Colonic mucosa (tissue), 4 donors: Measurements from ENCODE around the gene ACSF3. TPM values are rescaled to one million over a fixed set of nuclear protein-coding genes. Genes with fewer than 3 reads are reported as not detected.

Experiments used
- DNase-seq: peaks from one replicate; pipeline ENCODE4 v3.0.0-alpha.2; 2020
- H3K27ac ChIP-seq: fragments of 200-600 bp; one replicate; pipeline ENCODE4 v1.8.0; 2021
- H3K27me3 ChIP-seq: fragments of 200-600 bp; one replicate; pipeline ENCODE4 v1.8.0; 2021
- H3K36me3 ChIP-seq: fragments of 200-600 bp; one replicate; pipeline ENCODE4 v1.8.0; 2021
- H3K4me1 ChIP-seq: fragments of 200-600 bp; one replicate; pipeline ENCODE4 v1.8.0; 2021; ENCODE audit warnings: mild to moderate bottlenecking
- H3K4me3 ChIP-seq: fragments of 200-600 bp; one replicate; pipeline ENCODE4 v1.8.0; 2021
- H3K9ac ChIP-seq, 2 donors: one replicate each; pipeline ENCODE4 v1.7.0; 2013; ENCODE audit warnings: control low read depth in 2 of 2, low read depth in 2 of 2, low read length in 2 of 2
- H3K9me3 ChIP-seq: fragments of 200-600 bp; one replicate; pipeline ENCODE4 v1.8.0; 2021
- intact Hi-C: fragments of 100-400 bp; cut with DNase I; formaldehyde crosslinking; loops from one replicate; pipeline ENCODE4 v1.14.1; 2022
- total RNA-seq, 2 donors: library from RNA; stranded (reverse); fragmentation: NEBNext Ultra II Directional in 1 of 2; extraction: Animal tissue kit (Norgen Biotek cat#: 25700) in 1 of 2; gene quantifications; one replicate each; pipeline ENCODE4 v1.2.1, GENCODE V29; 2021
- TF ChIP-seq, protein P1 (sequence below): fragments of 200-600 bp; IDR thresholded peaks from one replicate; pipeline ENCODE4 v1.8.0; 2022; ENCODE audit warnings: antibody characterized with exemption, mild to moderate bottlenecking
- donor health status: healthy.
- donor health status: DM: no; HTN: no; CAD: no.
- donor health status: DM: no; HTN: no; CAD: no.

Gene ACSF3
- total RNA-seq, 2 donors from 2014 or later: 60.2 TPM

DNA sequence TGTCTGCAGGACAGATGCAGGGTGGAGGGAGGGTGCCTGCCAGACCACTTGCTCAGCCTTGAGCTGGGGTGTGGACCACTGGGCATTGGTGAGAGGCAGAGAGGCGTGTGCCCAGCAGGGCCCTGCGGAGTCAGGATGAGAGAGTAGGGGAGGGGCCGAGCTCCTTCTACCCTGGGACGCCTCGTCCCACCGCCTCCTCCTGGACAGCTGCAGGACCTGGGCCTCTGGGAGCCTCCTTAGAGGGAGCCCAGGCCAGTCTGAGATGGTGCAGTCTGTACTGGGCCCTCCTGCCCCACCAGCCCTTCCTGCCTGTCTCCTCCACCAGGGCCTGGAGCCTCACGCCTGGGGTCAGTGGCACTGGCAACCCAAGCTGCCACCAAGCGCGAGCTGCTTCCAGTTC, 35.9 kb upstream of the ACSF3 start:
- Histone ChIP-seq H3K4me1 (no peaks in the 10 kb centered on the region), H3K27ac (no peak overlapping the region), H3K4me3 (no peak overlapping the region), H3K36me3 (no peaks in the 10 kb centered on the region), H3K9ac (no peak overlapping the region), H3K9me3 (no peaks in the 10 kb centered on the region), H3K27me3 (no peaks in the 10 kb centered on the region)
- DNase-seq: no peak
- TF ChIP-seq, protein P1, sequence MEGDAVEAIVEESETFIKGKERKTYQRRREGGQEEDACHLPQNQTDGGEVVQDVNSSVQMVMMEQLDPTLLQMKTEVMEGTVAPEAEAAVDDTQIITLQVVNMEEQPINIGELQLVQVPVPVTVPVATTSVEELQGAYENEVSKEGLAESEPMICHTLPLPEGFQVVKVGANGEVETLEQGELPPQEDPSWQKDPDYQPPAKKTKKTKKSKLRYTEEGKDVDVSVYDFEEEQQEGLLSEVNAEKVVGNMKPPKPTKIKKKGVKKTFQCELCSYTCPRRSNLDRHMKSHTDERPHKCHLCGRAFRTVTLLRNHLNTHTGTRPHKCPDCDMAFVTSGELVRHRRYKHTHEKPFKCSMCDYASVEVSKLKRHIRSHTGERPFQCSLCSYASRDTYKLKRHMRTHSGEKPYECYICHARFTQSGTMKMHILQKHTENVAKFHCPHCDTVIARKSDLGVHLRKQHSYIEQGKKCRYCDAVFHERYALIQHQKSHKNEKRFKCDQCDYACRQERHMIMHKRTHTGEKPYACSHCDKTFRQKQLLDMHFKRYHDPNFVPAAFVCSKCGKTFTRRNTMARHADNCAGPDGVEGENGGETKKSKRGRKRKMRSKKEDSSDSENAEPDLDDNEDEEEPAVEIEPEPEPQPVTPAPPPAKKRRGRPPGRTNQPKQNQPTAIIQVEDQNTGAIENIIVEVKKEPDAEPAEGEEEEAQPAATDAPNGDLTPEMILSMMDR: no peak
- intact Hi-C loops: loop anchor here (10.0 kb wide), 1 partner anchor 107 kb away; no protein-coding TSS in a partner anchor

DNA sequence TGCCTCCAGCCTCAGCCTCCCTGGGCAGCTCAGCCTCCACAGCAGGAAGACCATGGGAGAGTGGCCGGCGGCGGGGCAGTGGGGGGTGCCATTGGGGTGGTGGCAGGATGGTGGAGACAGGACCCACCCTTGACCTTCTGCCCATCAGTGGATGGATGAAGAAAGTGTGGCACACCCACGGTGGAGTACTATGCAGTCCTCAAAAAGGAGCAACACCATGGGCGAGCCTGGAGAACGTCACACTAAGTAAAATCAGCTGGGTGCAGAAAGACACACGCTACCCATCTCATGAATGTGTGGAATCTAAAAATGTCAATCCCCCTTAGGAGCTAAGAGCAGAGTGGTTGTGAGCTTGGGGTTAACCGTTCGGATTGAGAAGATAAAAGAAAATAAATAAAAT, 34.8 kb upstream of the ACSF3 start:
- no peak for DNase-seq
- Histone ChIP-seq H3K9ac (no peak overlapping the region), H3K27ac (no peak overlapping the region), H3K27me3 (no peaks in the 10 kb centered on the region), H3K4me3 (no peak overlapping the region), H3K36me3 (no peaks in the 10 kb centered on the region), H3K9me3 (no peaks in the 10 kb centered on the region), H3K4me1 (no peaks in the 10 kb centered on the region)
- TF ChIP-seq, protein P1: no peak
- intact Hi-C loops: loop anchor here (10.0 kb wide), 1 partner anchor 106 kb away; no protein-coding TSS in a partner anchor

DNA sequence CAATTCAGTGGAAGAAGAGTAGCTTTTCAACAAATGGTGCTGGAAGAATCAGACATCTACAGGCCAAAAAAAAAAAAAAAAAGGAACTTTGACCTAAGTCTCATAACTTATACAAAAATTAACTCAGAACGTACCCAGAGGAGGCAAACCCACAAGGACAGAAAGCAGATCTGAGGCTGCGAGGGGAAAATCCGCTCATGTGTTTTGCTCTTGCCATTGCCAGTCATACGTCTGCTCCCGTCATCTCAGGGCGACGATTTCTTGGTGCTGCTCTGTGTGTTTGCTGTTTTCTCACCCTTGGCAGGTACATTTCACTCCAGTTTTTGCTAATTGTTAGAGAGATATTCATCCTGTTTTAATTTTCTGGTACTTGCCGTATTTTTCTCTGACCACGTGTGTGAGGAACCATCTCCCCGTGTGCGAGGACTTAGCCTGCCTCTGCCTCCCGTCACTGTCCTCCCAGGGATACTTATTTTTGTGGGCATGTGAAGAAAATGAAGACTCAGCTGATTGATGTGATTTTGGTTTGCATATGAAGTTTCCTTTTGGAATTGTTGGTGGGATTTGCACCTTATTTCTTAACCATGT, 33.4 kb upstream of the ACSF3 start:
- no peak for DNase-seq
- no peaks in the 10 kb centered on the region for H3K36me3 ChIP-seq
- TF ChIP-seq, protein P1: no peak
- H3K9ac ChIP-seq: no peak overlapping the region
- no peak overlapping the region for H3K27ac ChIP-seq
- H3K9me3 ChIP-seq: no peaks in the 10 kb centered on the region
- H3K4me1 ChIP-seq: no peaks in the 10 kb centered on the region
- intact Hi-C loops: no loop called here
- no peaks in the 10 kb centered on the region for H3K27me3 ChIP-seq
- no peak overlapping the region for H3K4me3 ChIP-seq

DNA sequence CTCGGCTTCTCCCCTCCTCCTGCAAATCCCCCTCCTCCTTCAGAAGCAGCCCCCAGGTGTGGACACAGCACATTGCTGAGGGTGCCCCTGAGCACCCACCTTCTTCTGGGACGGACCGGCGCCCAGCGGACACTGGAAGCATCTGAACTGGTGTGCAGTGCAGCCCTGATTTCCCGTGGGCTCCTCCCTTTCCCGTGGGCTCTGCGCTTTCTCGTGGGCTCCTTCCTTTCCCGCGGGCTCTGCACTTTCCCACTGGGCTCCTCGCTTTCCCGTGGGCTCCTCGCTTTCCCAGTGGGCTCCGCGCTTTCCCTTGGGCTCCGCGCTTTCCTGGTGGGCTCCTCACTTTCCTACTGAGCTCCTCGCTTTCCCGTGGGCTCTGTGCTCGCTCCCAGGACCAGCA, 32.6 kb upstream of the ACSF3 start:
- DNase-seq: no peak
- Histone ChIP-seq H3K9ac (no peak overlapping the region), H3K27me3 (no peaks in the 10 kb centered on the region), H3K4me1 (no peaks in the 10 kb centered on the region), H3K36me3 (no peaks in the 10 kb centered on the region), H3K9me3 (no peaks in the 10 kb centered on the region), H3K4me3 (no peak overlapping the region), H3K27ac (no peak overlapping the region)
- TF ChIP-seq, protein P1: no peak
- intact Hi-C loops: no loop called here

DNA sequence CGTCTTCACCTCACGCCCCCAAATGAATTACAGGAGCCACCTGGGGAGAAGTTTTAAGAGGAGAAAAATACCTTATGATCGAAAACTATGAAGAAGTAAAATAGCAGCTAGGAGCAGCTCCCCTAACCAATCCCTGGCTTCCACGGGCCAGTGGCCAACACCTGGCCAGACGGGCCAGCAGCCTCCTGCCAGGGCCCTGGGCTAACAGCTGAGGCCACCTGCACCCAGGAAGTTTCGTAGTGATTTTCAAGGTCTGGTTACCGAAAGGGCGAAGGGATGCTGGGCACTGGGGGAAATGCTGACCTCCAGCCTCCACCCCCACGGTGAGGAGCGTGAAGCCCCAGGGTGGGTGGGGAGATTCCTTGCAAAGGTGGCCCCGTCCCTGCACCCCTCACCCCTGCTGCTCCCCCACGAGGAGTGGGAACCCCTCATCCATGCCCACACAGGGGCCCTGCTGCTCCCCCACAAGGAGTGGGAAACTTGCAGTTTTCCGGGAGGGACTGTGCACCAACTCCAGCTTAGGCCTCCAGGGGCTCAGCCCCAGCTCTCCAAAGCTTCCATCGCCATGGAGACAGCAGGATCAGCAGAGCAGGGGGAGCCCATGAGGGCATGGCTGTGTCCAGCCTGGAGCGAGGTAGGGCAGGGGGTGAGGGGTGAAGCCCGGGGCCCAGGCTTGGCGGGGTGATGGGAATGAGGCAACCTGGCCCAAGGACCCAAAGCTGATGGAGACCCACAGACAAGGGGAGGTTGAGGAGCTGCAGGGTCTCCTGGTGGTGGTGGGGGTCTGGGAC, 31.9 kb upstream of the ACSF3 start:
- Histone ChIP-seq H3K4me1 (no peaks in the 10 kb centered on the region), H3K9me3 (no peaks in the 10 kb centered on the region), H3K27ac (no peak overlapping the region), H3K4me3 (no peak overlapping the region), H3K27me3 (no peaks in the 10 kb centered on the region), H3K9ac (no peak overlapping the region), H3K36me3 (no peaks in the 10 kb centered on the region)
- intact Hi-C loops: no loop called here
- DNase-seq: no peak
- TF ChIP-seq, protein P1: no peak
